HepG2 (cell line): ENCODE data around the gene MVK. TPM values are rescaled to one million over a fixed set of nuclear protein-coding genes. Genes with fewer than 3 reads are reported as not detected.

ENCODE experiments used
- ATAC-seq: fragments of 200-7000 bp; cut with Tn5 transposase; 3 replicates; pipeline ENCODE4 v1.9.1; 2020; ENCODE audit warnings: mild to moderate bottlenecking, moderate library complexity
- BruUV-seq: library from RNA; stranded (reverse); fragments of 400-500 nt; replicated peaks from 2 replicates; lab custom pipeline; 2021; lab: Mats Ljungman, UMichigan
- CTCF ChIA-PET: fragments of 300-600 bp; formaldehyde crosslinking; extraction: SDS; loops from one replicate; lab custom pipeline; 2021; ENCODE audit warnings: low total read pairs, inconsistent platforms, low intra/inter-chr PET ratio; lab: Yijun Ruan, JAX
- POLR2A ChIA-PET: fragments of 350-600 bp; sonication (Branson Sonifier 250); formaldehyde crosslinking; loops from one replicate; lab custom pipeline; 2020; ENCODE audit warnings: antibody characterized with exemption, inconsistent platforms; lab: Yijun Ruan, JAX
- DNase-seq: peaks from one replicate; pipeline ENCODE4 v3.0.0-alpha.2; 2015; ENCODE audit warnings: low spot score
- FAIRE-seq: peaks from 3 replicates; lab custom pipeline; 2011; peaks lifted over from hg19 to GRCh38; lab: Jason Lieb, UNC
- H2AFZ ChIP-seq: one replicate; pipeline ENCODE4 v1.6.1; 2011; ENCODE audit warnings: low read length, inconsistent platforms
- H3K27ac ChIP-seq: fragments of 300-600 bp; 3 replicates; pipeline ENCODE4 v1.8.0; 2011; ENCODE audit warnings: mixed run types, mild to moderate bottlenecking, mixed read lengths, low read length, inconsistent platforms; ENCODE audit not compliant: insufficient read depth; ENCODE audit errors: extremely low read length
- H3K27me3 ChIP-seq, 2 experiments: fragments of 200-600 bp in 1 of 2; 2 replicates in 1 of 2; 3 replicates in 1 of 2; pipeline versions ENCODE4 v1.6.0 to v1.8.0; 2011; ENCODE audit warnings: low read length in 2 of 2, mild to moderate bottlenecking in 2 of 2, moderate library complexity in 2 of 2, inconsistent platforms in 1 of 2; ENCODE audit not compliant: insufficient read depth in 2 of 2, control insufficient read depth in 1 of 2
- H3K36me3 ChIP-seq, 2 experiments: fragments of 200-600 bp in 1 of 2; replicated peaks in 1 of 2; 2 replicates in 1 of 2; 3 replicates in 1 of 2; pipeline versions ENCODE4 v1.5.1 to v1.8.0; 2011; ENCODE audit warnings: low read length in 2 of 2, inconsistent platforms in 1 of 2; ENCODE audit not compliant: insufficient read depth in 2 of 2, control insufficient read depth in 1 of 2
- H3K4me1 ChIP-seq: 2 replicates; pipeline ENCODE4 v1.5.1; 2012; ENCODE audit warnings: low read length, inconsistent platforms; ENCODE audit not compliant: insufficient read depth
- H3K4me2 ChIP-seq: 2 replicates; pipeline ENCODE4 v1.6.0; 2011; ENCODE audit warnings: low read depth, low read length, inconsistent platforms
- H3K4me3 ChIP-seq, 3 experiments: fragments of 200-600 bp in 1 of 3; sonication (generic), shearing (Covaris generic) in 1 of 3; replicated peaks in 1 of 3; 2 replicates each; pipeline ENCODE4 v1.5.1; 2011 to 2016; ENCODE audit warnings: low read length in 3 of 3, inconsistent platforms in 2 of 3, low read depth in 2 of 3, mild to moderate bottlenecking in 2 of 3, control low read depth in 1 of 3, mixed read lengths in 1 of 3; ENCODE audit not compliant: insufficient read depth in 1 of 3
- H3K79me2 ChIP-seq: one replicate; pipeline ENCODE4 v1.6.1; 2011; ENCODE audit warnings: low read length, inconsistent platforms; ENCODE audit not compliant: insufficient read depth
- H3K9ac ChIP-seq: 2 replicates; pipeline ENCODE4 v1.6.0; 2011; ENCODE audit warnings: mild to moderate bottlenecking, low read depth, low read length, inconsistent platforms; ENCODE audit not compliant: insufficient read depth
- H3K9me3 ChIP-seq: 2 replicates; pipeline ENCODE4 v1.5.1; 2012; ENCODE audit warnings: mild to moderate bottlenecking, low read length
- H4K20me1 ChIP-seq: 2 replicates; pipeline ENCODE4 v1.6.0; 2011; ENCODE audit warnings: inconsistent platforms, mild to moderate bottlenecking, low read length, moderate library complexity; ENCODE audit not compliant: insufficient read depth
- KAT7 ChIP-seq: IDR thresholded peaks from 2 replicates; pipeline ENCODE4 v1.6.1; 2018; ENCODE audit warnings: borderline replicate concordance, missing compliant biosample characterization
- MEIS2 ChIP-seq: sonication (generic); formaldehyde crosslinking; IDR thresholded peaks from 2 replicates; pipeline ENCODE4 v1.9.0; 2021; ENCODE audit warnings: mild to moderate bottlenecking, missing genetic modification reagents
- RCOR2 ChIP-seq: IDR thresholded peaks from 2 replicates; pipeline ENCODE4 v1.6.1; 2016; ENCODE audit warnings: missing biosample characterization, missing genetic modification reagents
- RFXAP ChIP-seq: sonication (generic); formaldehyde crosslinking; IDR thresholded peaks from 2 replicates; pipeline ENCODE4 v1.4.0; 2020; ENCODE audit warnings: missing genetic modification reagents, borderline replicate concordance
- RORA ChIP-seq: sonication (generic); formaldehyde crosslinking; IDR thresholded peaks from 2 replicates; pipeline ENCODE4 v1.5.0; 2020; ENCODE audit warnings: mild to moderate bottlenecking, missing genetic modification reagents, moderate library complexity
- SMAD3 ChIP-seq: sonication (generic); formaldehyde crosslinking; IDR thresholded peaks from 2 replicates; pipeline ENCODE4 v1.4.0; 2020; ENCODE audit warnings: missing genetic modification reagents
- TGIF2 ChIP-seq: IDR thresholded peaks from 2 replicates; pipeline ENCODE4 v1.6.1; 2016; ENCODE audit warnings: control low read depth, missing compliant biosample characterization
- ZNF318 ChIP-seq: sonication (generic); formaldehyde crosslinking; IDR thresholded peaks from 2 replicates; pipeline ENCODE4 v1.4.0; 2020; ENCODE audit warnings: mild to moderate bottlenecking, missing genetic modification reagents
- ZNF629 ChIP-seq: sonication (generic); formaldehyde crosslinking; conservative IDR thresholded peaks from 2 replicates; pipeline ENCODE4 v1.5.0; 2020; ENCODE audit warnings: missing genetic modification reagents
- ZNF670 ChIP-seq: sonication (generic); formaldehyde crosslinking; IDR thresholded peaks from 2 replicates; pipeline ENCODE4 v1.8.0; 2022; ENCODE audit warnings: mild to moderate bottlenecking, missing genetic modification reagents, borderline replicate concordance
- ZNF761 ChIP-seq: sonication (generic); formaldehyde crosslinking; conservative IDR thresholded peaks from 2 replicates; pipeline ENCODE4 v1.4.0; 2020; ENCODE audit warnings: mild to moderate bottlenecking, missing genetic modification reagents
- WGBS: methylation state at CpG from one replicate; pipeline ENCODE4 v1.1.6; 2017; ENCODE audit warnings: low lambda C conversion rate; 5-methylcytosine and 5-hydroxymethylcytosine counted together
- in situ Hi-C: cut with HindIII; loops from 2 replicates; pipeline ENCODE4 v1.10.0; 2017; ENCODE audit warnings: low pct_unique_long_range_greater_than_20kb; ENCODE audit not compliant: extremely low pct_ligation_motif_present
- intact Hi-C: fragments of 100-400 bp; cut with micrococcal nuclease; formaldehyde crosslinking; loops from one replicate; pipeline ENCODE4 v1.10.0; 2022; ENCODE audit not compliant: unreplicated experiment
- polyA plus RNA-seq, 8 experiments: library from polyadenylated mRNA; depleted of rRNA in 3 of 8; stranded (reverse) in 7 of 8; unstranded in 1 of 8; fragments of >200 nt; fragmentation: Illumina TruSeq in 4 of 8; extraction: Trizol in 4 of 8; gene quantifications; 2 replicates each; pipeline versions ENCODE4 v1.2.1 to v1.2.3, GENCODE V29; 2011 to 2016; ENCODE audit warnings: low read depth in 4 of 8, missing spikeins in 1 of 8, mixed read lengths in 1 of 8; ENCODE audit not compliant: insufficient read depth in 1 of 8
- total RNA-seq, 5 experiments: library from RNA; depleted of rRNA; stranded (reverse); fragments of >200 nt; fragmentation: Illumina TruSeq; extraction: Trizol; gene quantifications; 2 replicates each; pipeline ENCODE4 v1.2.3, GENCODE V29; 2016; ENCODE audit warnings: low read depth in 1 of 5
- TF ChIP-seq, protein P1 (sequence below): sonication (generic); formaldehyde crosslinking; IDR thresholded peaks from 2 replicates; pipeline ENCODE4 v1.9.0; 2021; ENCODE audit warnings: missing genetic modification reagents, borderline replicate concordance
- TF ChIP-seq, protein P2 (sequence below): sonication (generic); formaldehyde crosslinking; IDR thresholded peaks from 2 replicates; pipeline ENCODE4 v1.4.0; 2020; ENCODE audit warnings: low read depth, mild to moderate bottlenecking, missing genetic modification reagents
- TF ChIP-seq, protein P3 (sequence below): sonication (generic); formaldehyde crosslinking; IDR thresholded peaks from 2 replicates; pipeline ENCODE4 v1.8.1; 2023; ENCODE audit warnings: mild to moderate bottlenecking, missing genetic modification reagents, borderline replicate concordance

MVK gene
- total and polyA plus RNA-seq, 2 of the 13 experiments (the other 11 are each of a cell fraction or from before 2014, with no cell fraction given): 11.6 to 66.9 TPM

DNA sequence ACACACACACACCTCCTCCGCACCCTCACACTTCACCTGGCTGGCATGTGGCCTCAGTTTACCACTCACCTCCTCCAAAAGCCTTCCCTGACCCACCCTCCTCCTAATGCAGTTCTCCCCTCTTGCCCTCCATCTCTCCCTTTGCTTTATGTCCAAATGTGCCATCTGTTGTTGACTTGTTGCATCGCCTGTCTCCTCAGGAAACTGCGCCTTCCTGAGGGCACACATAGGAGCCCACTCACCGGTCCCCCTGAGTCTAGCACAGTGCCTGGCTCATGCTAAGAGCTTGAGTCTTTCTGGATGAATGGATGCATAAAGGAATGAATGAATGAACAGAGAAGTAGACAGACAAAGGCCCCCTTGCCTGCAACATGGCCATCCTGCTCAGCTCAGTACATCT lies 34.0 kb downstream of the MVK start:
- Histone ChIP-seq H3K79me2 (no peaks in the 10 kb centered on the region), H2AFZ (no peak overlapping the region), H3K36me3 (no peaks in the 10 kb centered on the region), H3K27me3 (peaks cover 4 to 7% of the 10 kb centered on the region in 2 experiments; a peak in 4 of 5 replicates), H3K27ac (no peak overlapping the region), H3K4me1 (peaks cover 46% of the 10 kb centered on the region), H3K4me2 (no peak overlapping the region), H3K4me3 (no peak overlapping the region), H3K9me3 (no peaks in the 10 kb centered on the region), H3K9ac (no peak overlapping the region), H4K20me1 (no peaks in the 10 kb centered on the region)
- no TSS peak for BruUV-seq
- in situ Hi-C loops (no loop called here), intact Hi-C loops (no loop called here)
- 76% methylated on average over 4 of the region's 4 CpGs for WGBS
- no peak for ATAC-seq
- POLR2A ChIA-PET: no interaction called here
- TF ChIP-seq ZNF318 (CRISPR knock-in tag): no peak
- TF ChIP-seq, protein P1, sequence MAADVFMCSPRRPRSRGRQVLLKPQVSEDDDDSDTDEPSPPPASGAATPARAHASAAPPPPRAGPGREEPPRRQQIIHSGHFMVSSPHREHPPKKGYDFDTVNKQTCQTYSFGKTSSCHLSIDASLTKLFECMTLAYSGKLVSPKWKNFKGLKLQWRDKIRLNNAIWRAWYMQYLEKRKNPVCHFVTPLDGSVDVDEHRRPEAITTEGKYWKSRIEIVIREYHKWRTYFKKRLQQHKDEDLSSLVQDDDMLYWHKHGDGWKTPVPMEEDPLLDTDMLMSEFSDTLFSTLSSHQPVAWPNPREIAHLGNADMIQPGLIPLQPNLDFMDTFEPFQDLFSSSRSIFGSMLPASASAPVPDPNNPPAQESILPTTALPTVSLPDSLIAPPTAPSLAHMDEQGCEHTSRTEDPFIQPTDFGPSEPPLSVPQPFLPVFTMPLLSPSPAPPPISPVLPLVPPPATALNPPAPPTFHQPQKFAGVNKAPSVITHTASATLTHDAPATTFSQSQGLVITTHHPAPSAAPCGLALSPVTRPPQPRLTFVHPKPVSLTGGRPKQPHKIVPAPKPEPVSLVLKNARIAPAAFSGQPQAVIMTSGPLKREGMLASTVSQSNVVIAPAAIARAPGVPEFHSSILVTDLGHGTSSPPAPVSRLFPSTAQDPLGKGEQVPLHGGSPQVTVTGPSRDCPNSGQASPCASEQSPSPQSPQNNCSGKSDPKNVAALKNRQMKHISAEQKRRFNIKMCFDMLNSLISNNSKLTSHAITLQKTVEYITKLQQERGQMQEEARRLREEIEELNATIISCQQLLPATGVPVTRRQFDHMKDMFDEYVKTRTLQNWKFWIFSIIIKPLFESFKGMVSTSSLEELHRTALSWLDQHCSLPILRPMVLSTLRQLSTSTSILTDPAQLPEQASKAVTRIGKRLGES: no peak
- no peak for TF ChIP-seq RCOR2
- TF ChIP-seq ZNF629 (CRISPR knock-in tag): no peak
- no peak for TF ChIP-seq RORA
- no peak for TF ChIP-seq MEIS2 (CRISPR knock-in tag)
- no peak for TF ChIP-seq ZNF670 (CRISPR knock-in tag)
- no peak for TF ChIP-seq SMAD3 (CRISPR knock-in tag)
- no peak for TF ChIP-seq RFXAP (CRISPR knock-in tag)
- TF ChIP-seq, protein P2, sequence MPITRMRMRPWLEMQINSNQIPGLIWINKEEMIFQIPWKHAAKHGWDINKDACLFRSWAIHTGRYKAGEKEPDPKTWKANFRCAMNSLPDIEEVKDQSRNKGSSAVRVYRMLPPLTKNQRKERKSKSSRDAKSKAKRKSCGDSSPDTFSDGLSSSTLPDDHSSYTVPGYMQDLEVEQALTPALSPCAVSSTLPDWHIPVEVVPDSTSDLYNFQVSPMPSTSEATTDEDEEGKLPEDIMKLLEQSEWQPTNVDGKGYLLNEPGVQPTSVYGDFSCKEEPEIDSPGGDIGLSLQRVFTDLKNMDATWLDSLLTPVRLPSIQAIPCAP (CRISPR knock-in tag): no peak
- TF ChIP-seq, protein P3, sequence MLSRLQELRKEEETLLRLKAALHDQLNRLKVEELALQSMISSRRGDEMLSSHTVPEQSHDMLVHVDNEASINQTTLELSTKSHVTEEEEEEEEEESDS (CRISPR knock-in tag): no peak
- TF ChIP-seq KAT7 (CRISPR knock-in tag): no peak
- no peak for TF ChIP-seq TGIF2 (CRISPR knock-in tag)
- no peak for TF ChIP-seq ZNF761 (CRISPR knock-in tag)
- no peak for FAIRE-seq
- no peak for DNase-seq
- CTCF ChIA-PET: no interaction called here
